ENCODE results near the gene ZSCAN23. TPM values are rescaled to one million over a fixed set of nuclear protein-coding genes. Genes with fewer than 3 reads are reported as not detected.
A peak's percentile ranks its signal among the peaks of the same experiment; 100 is the strongest.

The ZSCAN23 gene
- total and polyA plus RNA-seq, 2 donors (not counting 1 experiment from before 2014, with no cell fraction given) = 3.8 to 5.1 TPM

- no peaks in the 10 kb centered on the region for H3K9me3 ChIP-seq (ENCODE audit: control insufficient read depth, insufficient read depth, low read depth, low read length)
- H3K27me3 ChIP-seq (ENCODE audit: control insufficient read depth, insufficient read depth, low read length) = no peaks in the 10 kb centered on the region
- H3K4me3 ChIP-seq (replicated peaks in 1 of 4; ENCODE audit: control extremely low read depth in 1 of 4, insufficient read depth in 1 of 4, low read depth in 3 of 4, low read length in 4 of 4) = peak overlapping the region; percentile 58 to 85 (median 65)
- no peaks in the 10 kb centered on the region for H3K79me2 ChIP-seq (ENCODE audit: control insufficient read depth, insufficient read depth, low read length)
- H3K36me3 ChIP-seq (ENCODE audit: control insufficient read depth, insufficient read depth, low read length) = no peaks in the 10 kb centered on the region
- H3K27ac ChIP-seq (ENCODE audit: insufficient read depth, low read length) = no peak overlapping the region
- TF ChIP-seq CTCF (conservative IDR thresholded peaks at IDR 0.05 in 1 of 2, IDR thresholded peaks at IDR 0.05 in 1 of 2; ENCODE audit: low read depth in 1 of 2, low read length in 2 of 2) (no peak), EZH2 (IDR thresholded peaks at IDR 0.05; ENCODE audit: low read length, missing control alignments) (no peak)
- peak; percentile 80 to 83 for DNase-seq (ENCODE audit: low read depth in 2 of 2)
- peak overlapping the region; percentile 55 for H3K4me2 ChIP-seq (ENCODE audit: extremely low read depth, insufficient read depth, low read length)
- no peaks in the 10 kb centered on the region for H3K4me1 ChIP-seq (ENCODE audit: control insufficient read depth, extremely low read depth, insufficient read depth, low read length)
- peak overlapping the region; percentile 38 for H3K9ac ChIP-seq (ENCODE audit: insufficient read depth, low read length)
- no peaks in the 10 kb centered on the region for H4K20me1 ChIP-seq (ENCODE audit: control insufficient read depth, extremely low read depth, insufficient read depth, low read length)
- peak overlapping the region; percentile 85 for H2AFZ ChIP-seq (ENCODE audit: low read length)
These were observed 46.3 kb upstream of the ZSCAN23 start for GRCh38 chr6:28489366-28490204.

GRCh38 chr6:28488916-28489365, 45.6 kb upstream of the ZSCAN23 start:
- H3K27me3 ChIP-seq (ENCODE audit: control insufficient read depth, insufficient read depth, low read length) = no peaks in the 10 kb centered on the region
- TF ChIP-seq CTCF (conservative IDR thresholded peaks at IDR 0.05 in 1 of 2, IDR thresholded peaks at IDR 0.05 in 1 of 2; ENCODE audit: low read depth in 1 of 2, low read length in 2 of 2) (no peak), EZH2 (IDR thresholded peaks at IDR 0.05; ENCODE audit: low read length, missing control alignments) (no peak)
- DNase-seq (ENCODE audit: low read depth in 2 of 2) = peak; percentile 64 to 84
- H3K36me3 ChIP-seq (ENCODE audit: control insufficient read depth, insufficient read depth, low read length) = no peaks in the 10 kb centered on the region
- H4K20me1 ChIP-seq (ENCODE audit: control insufficient read depth, extremely low read depth, insufficient read depth, low read length) = no peaks in the 10 kb centered on the region
- peak overlapping the region; percentile 58 to 85 (median 65) for H3K4me3 ChIP-seq (replicated peaks in 1 of 4; ENCODE audit: control extremely low read depth in 1 of 4, insufficient read depth in 1 of 4, low read depth in 3 of 4, low read length in 4 of 4)
- H3K4me1 ChIP-seq (ENCODE audit: control insufficient read depth, extremely low read depth, insufficient read depth, low read length) = no peaks in the 10 kb centered on the region
- no peak overlapping the region for H3K27ac ChIP-seq (ENCODE audit: insufficient read depth, low read length)
- no peaks in the 10 kb centered on the region for H3K9me3 ChIP-seq (ENCODE audit: control insufficient read depth, insufficient read depth, low read depth, low read length)
- H3K4me2 ChIP-seq (ENCODE audit: extremely low read depth, insufficient read depth, low read length) = peak overlapping the region; percentile 55
- H3K9ac ChIP-seq (ENCODE audit: insufficient read depth, low read length) = no peak overlapping the region
- no peaks in the 10 kb centered on the region for H3K79me2 ChIP-seq (ENCODE audit: control insufficient read depth, insufficient read depth, low read length)
- peak overlapping the region; percentile 56 for H2AFZ ChIP-seq (ENCODE audit: low read length)

GRCh38 chr6:28486988-28487742, 43.9 kb upstream of the ZSCAN23 start:
- Histone ChIP-seq H3K4me3 (replicated peaks in 1 of 4; ENCODE audit: control extremely low read depth in 1 of 4, insufficient read depth in 1 of 4, low read depth in 3 of 4, low read length in 4 of 4) (no peak overlapping the region), H3K79me2 (ENCODE audit: control insufficient read depth, insufficient read depth, low read length) (no peaks in the 10 kb centered on the region), H3K4me2 (ENCODE audit: extremely low read depth, insufficient read depth, low read length) (no peak overlapping the region), H3K9ac (ENCODE audit: insufficient read depth, low read length) (no peak overlapping the region), H3K4me1 (ENCODE audit: control insufficient read depth, extremely low read depth, insufficient read depth, low read length) (no peaks in the 10 kb centered on the region), H4K20me1 (ENCODE audit: control insufficient read depth, extremely low read depth, insufficient read depth, low read length) (no peaks in the 10 kb centered on the region), H3K27ac (ENCODE audit: insufficient read depth, low read length) (no peak overlapping the region), H3K9me3 (ENCODE audit: control insufficient read depth, insufficient read depth, low read depth, low read length) (no peaks in the 10 kb centered on the region), H3K36me3 (ENCODE audit: control insufficient read depth, insufficient read depth, low read length) (no peaks in the 10 kb centered on the region), H3K27me3 (ENCODE audit: control insufficient read depth, insufficient read depth, low read length) (no peaks in the 10 kb centered on the region), H2AFZ (ENCODE audit: low read length) (no peak overlapping the region)
- no peak for DNase-seq (ENCODE audit: low read depth in 2 of 2)
- no peak for TF ChIP-seq CTCF (conservative IDR thresholded peaks at IDR 0.05 in 1 of 2, IDR thresholded peaks at IDR 0.05 in 1 of 2; ENCODE audit: low read depth in 1 of 2, low read length in 2 of 2)
